ENCODE measurements around the gene CNOT2.

CNOT2 gene

DNA sequence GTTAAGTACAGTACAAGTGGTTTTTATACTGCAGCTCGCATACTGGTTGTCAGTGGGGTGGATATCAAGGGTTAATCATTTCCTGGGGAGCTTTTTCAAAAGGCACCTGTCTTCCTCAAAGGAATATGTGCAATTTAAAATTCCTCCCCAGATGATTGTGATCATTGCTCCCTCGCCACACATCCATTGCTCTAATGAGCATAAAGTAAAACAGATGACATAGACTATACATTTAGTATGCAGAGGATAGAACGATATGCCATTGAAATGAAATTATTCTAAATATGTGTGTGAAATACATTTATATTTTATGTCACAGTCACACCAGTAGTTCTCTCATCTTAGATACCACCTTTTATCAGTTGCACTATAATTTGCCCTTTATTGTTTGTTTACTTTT is 86.5 kb downstream of the CNOT2 start:
- DNase-seq (ENCODE audit: low spot score), result no peak

DNA sequence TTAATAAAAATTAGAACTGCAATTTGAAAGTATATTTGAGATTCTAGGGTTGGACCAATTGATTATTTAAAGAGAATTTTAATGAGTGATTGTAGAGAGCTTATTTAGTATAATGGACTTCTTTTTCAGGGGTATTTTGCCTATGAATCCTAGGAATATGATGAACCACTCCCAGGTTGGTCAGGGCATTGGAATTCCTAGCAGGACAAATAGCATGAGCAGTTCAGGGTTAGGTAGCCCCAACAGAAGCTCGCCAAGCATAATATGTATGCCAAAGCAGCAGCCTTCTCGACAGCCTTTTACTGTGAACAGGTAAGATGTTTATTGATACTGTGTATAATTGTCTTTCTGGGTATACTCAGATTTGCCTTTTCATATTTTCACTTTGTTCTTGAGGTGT is 86.9 kb downstream of the CNOT2 start:
- DNase-seq (ENCODE audit: low spot score), result no peak
- TF ChIP-seq, protein P1, sequence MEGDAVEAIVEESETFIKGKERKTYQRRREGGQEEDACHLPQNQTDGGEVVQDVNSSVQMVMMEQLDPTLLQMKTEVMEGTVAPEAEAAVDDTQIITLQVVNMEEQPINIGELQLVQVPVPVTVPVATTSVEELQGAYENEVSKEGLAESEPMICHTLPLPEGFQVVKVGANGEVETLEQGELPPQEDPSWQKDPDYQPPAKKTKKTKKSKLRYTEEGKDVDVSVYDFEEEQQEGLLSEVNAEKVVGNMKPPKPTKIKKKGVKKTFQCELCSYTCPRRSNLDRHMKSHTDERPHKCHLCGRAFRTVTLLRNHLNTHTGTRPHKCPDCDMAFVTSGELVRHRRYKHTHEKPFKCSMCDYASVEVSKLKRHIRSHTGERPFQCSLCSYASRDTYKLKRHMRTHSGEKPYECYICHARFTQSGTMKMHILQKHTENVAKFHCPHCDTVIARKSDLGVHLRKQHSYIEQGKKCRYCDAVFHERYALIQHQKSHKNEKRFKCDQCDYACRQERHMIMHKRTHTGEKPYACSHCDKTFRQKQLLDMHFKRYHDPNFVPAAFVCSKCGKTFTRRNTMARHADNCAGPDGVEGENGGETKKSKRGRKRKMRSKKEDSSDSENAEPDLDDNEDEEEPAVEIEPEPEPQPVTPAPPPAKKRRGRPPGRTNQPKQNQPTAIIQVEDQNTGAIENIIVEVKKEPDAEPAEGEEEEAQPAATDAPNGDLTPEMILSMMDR (IDR thresholded peaks at IDR 0.05; ENCODE audit: borderline replicate concordance, control extremely low read depth, extremely low read depth, insufficient read depth, missing control alignments), result no peak
- in situ Hi-C loops (cut with MboI; ENCODE audit: low sequenced_read_pairs, unreplicated experiment), result no loop called here

More for the DNA sequence above, 86.5 kb downstream of the CNOT2 start:
- TF ChIP-seq, protein P1 (IDR thresholded peaks at IDR 0.05; ENCODE audit: borderline replicate concordance, control extremely low read depth, extremely low read depth, insufficient read depth, missing control alignments), result no peak
- in situ Hi-C loops (cut with MboI; ENCODE audit: low sequenced_read_pairs, unreplicated experiment), result no loop called here

DNA sequence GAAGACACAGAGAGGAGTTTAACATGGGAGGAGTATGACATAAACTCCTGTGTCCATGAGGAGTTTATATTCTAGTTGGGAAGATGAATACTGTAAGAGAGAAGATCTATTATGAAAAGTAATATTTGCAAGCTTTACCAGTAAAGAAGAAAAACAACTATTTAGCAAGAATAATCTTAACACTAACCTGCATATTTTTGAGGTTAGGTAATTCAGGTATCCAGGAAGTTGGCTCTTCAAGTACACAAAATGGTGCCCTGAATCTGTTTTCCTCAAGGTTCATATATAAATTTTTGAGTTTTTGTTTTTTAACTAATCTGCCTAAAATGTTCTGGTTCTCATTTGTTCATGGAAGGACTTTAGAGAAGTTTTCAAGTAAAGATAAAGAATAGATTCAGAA is 89.0 kb downstream of the CNOT2 start:
- TF ChIP-seq, protein P1 (IDR thresholded peaks at IDR 0.05; ENCODE audit: borderline replicate concordance, control extremely low read depth, extremely low read depth, insufficient read depth, missing control alignments), result no peak
- DNase-seq (ENCODE audit: low spot score), result no peak
- in situ Hi-C loops (cut with MboI; ENCODE audit: low sequenced_read_pairs, unreplicated experiment), result no loop called here

DNA sequence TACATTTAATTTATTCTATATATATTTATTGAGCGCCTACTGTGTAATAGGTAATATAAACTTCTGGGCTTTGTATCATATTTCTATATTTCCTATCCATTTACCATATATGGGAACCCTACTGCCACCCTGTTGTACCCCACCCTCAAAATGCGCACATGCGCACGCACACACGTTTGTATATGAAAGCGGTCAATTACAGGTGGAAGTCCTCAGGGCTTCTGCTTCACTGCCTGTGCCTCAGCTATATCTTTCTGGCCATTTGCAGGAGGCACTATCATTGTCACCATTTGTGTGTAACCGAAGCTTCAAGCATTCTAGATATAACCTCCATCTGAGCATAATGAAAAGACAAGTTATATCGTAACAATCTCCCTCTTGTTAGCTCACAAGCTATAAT is 91.5 kb downstream of the CNOT2 start:
- no peak for DNase-seq (ENCODE audit: low spot score)
- in situ Hi-C loops (cut with MboI; ENCODE audit: low sequenced_read_pairs, unreplicated experiment), result no loop called here
- TF ChIP-seq, protein P1 (IDR thresholded peaks at IDR 0.05; ENCODE audit: borderline replicate concordance, control extremely low read depth, extremely low read depth, insufficient read depth, missing control alignments), result no peak

DNA sequence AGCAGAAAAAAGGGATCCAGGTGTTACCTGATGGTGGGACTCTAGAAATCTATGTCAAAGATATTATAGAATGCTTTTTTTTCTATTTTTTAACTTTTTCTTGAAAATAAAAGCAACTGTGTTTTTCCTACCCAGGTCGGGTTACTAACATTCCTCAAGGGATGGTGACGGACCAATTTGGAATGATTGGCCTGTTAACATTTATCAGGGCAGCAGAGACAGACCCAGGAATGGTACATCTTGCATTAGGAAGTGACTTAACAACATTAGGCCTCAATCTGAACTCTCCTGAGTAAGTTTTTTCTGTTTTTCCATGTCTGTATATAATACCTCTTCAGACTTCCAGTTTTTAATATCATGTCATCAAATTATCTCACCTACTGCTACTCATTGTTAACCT is 95.3 kb downstream of the CNOT2 start:
- DNase-seq (ENCODE audit: low spot score), result no peak
- TF ChIP-seq, protein P1 (IDR thresholded peaks at IDR 0.05; ENCODE audit: borderline replicate concordance, control extremely low read depth, extremely low read depth, insufficient read depth, missing control alignments), result no peak
- in situ Hi-C loops (cut with MboI; ENCODE audit: low sequenced_read_pairs, unreplicated experiment), result no loop called here

DNA sequence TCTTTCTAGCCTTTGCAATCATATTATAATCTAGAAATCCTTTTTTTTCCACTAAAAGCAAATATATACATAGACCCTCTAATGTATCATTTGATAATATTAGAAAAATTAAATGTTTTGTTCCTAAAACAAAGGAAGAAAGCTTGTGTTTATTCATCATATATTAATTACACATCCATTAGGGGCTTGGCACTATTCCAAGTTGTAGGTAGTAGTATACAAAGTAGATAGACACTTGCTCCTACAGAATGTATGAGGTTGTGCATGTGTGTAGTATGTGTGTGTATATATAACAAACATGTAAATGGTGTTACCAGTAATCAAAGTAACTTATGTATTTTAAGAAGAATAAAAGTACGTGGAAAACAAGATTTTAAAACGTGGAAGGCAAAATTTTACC is 107.8 kb downstream of the CNOT2 start:
- no peak for DNase-seq (ENCODE audit: low spot score)
- TF ChIP-seq, protein P1 (IDR thresholded peaks at IDR 0.05; ENCODE audit: borderline replicate concordance, control extremely low read depth, extremely low read depth, insufficient read depth, missing control alignments), result no peak
- in situ Hi-C loops (cut with MboI; ENCODE audit: low sequenced_read_pairs, unreplicated experiment), result no loop called here
